Panc1 (cell line): ENCODE results near the gene HBS1L. TPM values are rescaled to one million over a fixed set of nuclear protein-coding genes. Genes with fewer than 3 reads are reported as not detected.

ENCODE experiments used
- ATAC-seq: fragments of 200-7000 bp; cut with Tn5 transposase; 2 replicates; pipeline ENCODE4 v1.9.1; 2020; ENCODE audit warnings: mild to moderate bottlenecking, moderate library complexity
- BruUV-seq: library from RNA; stranded (reverse); fragments of 400-500 nt; replicated peaks from 2 replicates; lab custom pipeline; 2021; lab: Mats Ljungman, UMichigan
- CTCF ChIA-PET: fragments of 300-600 bp; sonication (Branson Sonifier 250); formaldehyde crosslinking; loops from one replicate; lab custom pipeline; 2022; ENCODE audit warnings: antibody characterized with exemption; lab: Charles Lee
- POLR2A ChIA-PET: fragments of 300-600 bp; sonication (Branson Sonifier 250); formaldehyde crosslinking; loops from one replicate; lab custom pipeline; 2022; ENCODE audit warnings: antibody characterized with exemption; lab: Charles Lee
- DNase-seq: peaks from one replicate; pipeline ENCODE4 v3.0.0-alpha.2; 2010; ENCODE audit warnings: low read depth, low spot score
- H3K27ac ChIP-seq: 2 replicates; pipeline ENCODE4 v1.5.1; 2011; ENCODE audit warnings: mild to moderate bottlenecking, low read length, inconsistent platforms
- H3K27me3 ChIP-seq: fragments of 200-500 bp; sonication (Bioruptor generic); 2 replicates; pipeline ENCODE4 v1.6.0; 2014; ENCODE audit warnings: low read length, inconsistent platforms; ENCODE audit not compliant: control insufficient read depth, insufficient read depth
- H3K36me3 ChIP-seq: fragments of 200-500 bp; sonication (Bioruptor generic); 2 replicates; pipeline ENCODE4 v1.5.1; 2014; ENCODE audit warnings: inconsistent platforms, mild to moderate bottlenecking, low read length, moderate library complexity; ENCODE audit not compliant: control insufficient read depth, insufficient read depth
- H3K4me1 ChIP-seq: 2 replicates; pipeline ENCODE4 v1.5.1; 2011; ENCODE audit warnings: inconsistent platforms, mild to moderate bottlenecking, low read length, moderate library complexity; ENCODE audit not compliant: control insufficient read depth, insufficient read depth
- H3K4me3 ChIP-seq, 2 experiments: 2 replicates each; pipeline ENCODE4 v1.5.1; 2011 to 2012; ENCODE audit warnings: low read depth in 2 of 2, low read length in 2 of 2, mild to moderate bottlenecking in 2 of 2, inconsistent platforms in 1 of 2, moderate library complexity in 1 of 2
- H3K9me3 ChIP-seq: fragments of 200-500 bp; sonication (Bioruptor generic); 2 replicates; pipeline ENCODE4 v1.5.1; 2014; ENCODE audit warnings: low read depth, mild to moderate bottlenecking, inconsistent platforms, low read length, moderate library complexity; ENCODE audit not compliant: control insufficient read depth, insufficient read depth
- POLR2AphosphoS5 ChIP-seq: IDR thresholded peaks from 2 replicates; pipeline ENCODE4 v1.6.1; 2012; ENCODE audit warnings: mild to moderate bottlenecking, low read depth, low read length, moderate library complexity
- REST ChIP-seq, 2 experiments: IDR thresholded peaks; 2 replicates each; pipeline ENCODE4 v1.6.1; 2011 to 2012; ENCODE audit warnings: low read depth in 2 of 2, control low read depth in 1 of 2, low read length in 1 of 2, mild to moderate bottlenecking in 1 of 2, moderate library complexity in 1 of 2; ENCODE audit not compliant: insufficient read depth in 1 of 2
- SIN3A ChIP-seq: IDR thresholded peaks from 2 replicates; pipeline ENCODE4 v1.6.1; 2012; ENCODE audit warnings: low read depth, mild to moderate bottlenecking, low read length, moderate library complexity, borderline replicate concordance; ENCODE audit not compliant: insufficient read depth
- TCF7L2 ChIP-seq: IDR thresholded peaks from 2 replicates; pipeline ENCODE4 v1.6.1; 2011; ENCODE audit warnings: mild to moderate bottlenecking, low read depth, low read length, inconsistent platforms
- in situ Hi-C: cut with HindIII; loops from 2 replicates; pipeline ENCODE4 v1.10.0; 2016; ENCODE audit warnings: low sequenced_read_pairs, low pct_unique_long_range_greater_than_20kb
- intact Hi-C: fragments of 100-400 bp; cut with micrococcal nuclease; formaldehyde crosslinking; loops from one replicate; pipeline ENCODE4 v1.10.0; 2022; ENCODE audit not compliant: unreplicated experiment
- total RNA-seq: library from RNA; stranded (reverse); gene quantifications from one replicate; pipeline ENCODE4 v1.2.1, GENCODE V29; 2021; ENCODE audit not compliant: unreplicated experiment
- TF ChIP-seq, protein P1 (sequence below): fragments of 450-650 bp; IDR thresholded peaks from 2 replicates; pipeline ENCODE4 v1.5.1; 2017; ENCODE audit warnings: mild to moderate bottlenecking

HBS1L gene
- total RNA-seq, 1 experiment from 2014 or later, result 79.2 TPM

GRCh38 chr6:135012349-135012748, 42.3 kb downstream of the HBS1L start:
- DNase-seq, result no peak
- no peak for ATAC-seq
- ChIA-PET CTCF (interaction anchor here (0.6 kb wide), 1 partner anchor 21 kb away, joined by 3 read pairs; no protein-coding TSS in a partner anchor), POLR2A (no interaction called here)
- in situ Hi-C loops, result no loop called here
- TF ChIP-seq TCF7L2 (no peak), SIN3A (no peak), REST (IDR thresholded peaks at IDR 0.05; ENCODE audit: insufficient read depth in 1 of 2, low read depth in 2 of 2, low read length in 1 of 2) (no peak), POLR2AphosphoS5 (no peak)
- TF ChIP-seq, protein P1, sequence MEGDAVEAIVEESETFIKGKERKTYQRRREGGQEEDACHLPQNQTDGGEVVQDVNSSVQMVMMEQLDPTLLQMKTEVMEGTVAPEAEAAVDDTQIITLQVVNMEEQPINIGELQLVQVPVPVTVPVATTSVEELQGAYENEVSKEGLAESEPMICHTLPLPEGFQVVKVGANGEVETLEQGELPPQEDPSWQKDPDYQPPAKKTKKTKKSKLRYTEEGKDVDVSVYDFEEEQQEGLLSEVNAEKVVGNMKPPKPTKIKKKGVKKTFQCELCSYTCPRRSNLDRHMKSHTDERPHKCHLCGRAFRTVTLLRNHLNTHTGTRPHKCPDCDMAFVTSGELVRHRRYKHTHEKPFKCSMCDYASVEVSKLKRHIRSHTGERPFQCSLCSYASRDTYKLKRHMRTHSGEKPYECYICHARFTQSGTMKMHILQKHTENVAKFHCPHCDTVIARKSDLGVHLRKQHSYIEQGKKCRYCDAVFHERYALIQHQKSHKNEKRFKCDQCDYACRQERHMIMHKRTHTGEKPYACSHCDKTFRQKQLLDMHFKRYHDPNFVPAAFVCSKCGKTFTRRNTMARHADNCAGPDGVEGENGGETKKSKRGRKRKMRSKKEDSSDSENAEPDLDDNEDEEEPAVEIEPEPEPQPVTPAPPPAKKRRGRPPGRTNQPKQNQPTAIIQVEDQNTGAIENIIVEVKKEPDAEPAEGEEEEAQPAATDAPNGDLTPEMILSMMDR, result no peak; the same call in 1 of the 2 replicates
- BruUV-seq, result no TSS peak
- no peak overlapping the region for H3K4me3 ChIP-seq
- H3K4me1 ChIP-seq, result no peaks in the 10 kb centered on the region
- no peaks in the 10 kb centered on the region for H3K36me3 ChIP-seq
- intact Hi-C loops, result no loop called here
- H3K27ac ChIP-seq, result no peak overlapping the region
- H3K9me3 ChIP-seq, result no peaks in the 10 kb centered on the region
- no peaks in the 10 kb centered on the region for H3K27me3 ChIP-seq

GRCh38 chr6:135008941-135009290, 45.7 kb downstream of the HBS1L start:
- in situ Hi-C loops (no loop called here), intact Hi-C loops (no loop called here)
- no peaks in the 10 kb centered on the region for H3K4me1 ChIP-seq
- BruUV-seq, result no TSS peak
- no peaks in the 10 kb centered on the region for H3K36me3 ChIP-seq
- DNase-seq, result no peak
- ChIA-PET CTCF (no interaction called here), POLR2A (interaction anchor here (0.7 kb wide), 1 partner anchor 1048 kb away, joined by 7 read pairs; no protein-coding TSS in a partner anchor)
- TF ChIP-seq TCF7L2 (no peak), REST (IDR thresholded peaks at IDR 0.05; ENCODE audit: insufficient read depth in 1 of 2, low read depth in 2 of 2, low read length in 1 of 2) (no peak), SIN3A (no peak), POLR2AphosphoS5 (no peak)
- TF ChIP-seq, protein P1, result no peak
- no peaks in the 10 kb centered on the region for H3K27me3 ChIP-seq
- H3K9me3 ChIP-seq, result no peaks in the 10 kb centered on the region
- no peak for ATAC-seq
- H3K4me3 ChIP-seq, result no peak overlapping the region
- H3K27ac ChIP-seq, result no peak overlapping the region
